ENCODE data around the gene WWOX. TPM values are rescaled to one million over a fixed set of nuclear protein-coding genes. Genes with fewer than 3 reads are reported as not detected.

WWOX gene
- total and polyA plus RNA-seq, 2 experiments from 2014 or later = 22.1 to 123 TPM

GRCh38 chr16:78177218-78177617 is 77.8 kb downstream of the WWOX start:
- Histone ChIP-seq H3K9me3 (ENCODE audit: low read depth) (no peaks in the 10 kb centered on the region), H3K36me3 (no peaks in the 10 kb centered on the region), H3K4me3 (no peak overlapping the region), H3K27me3 (no peaks in the 10 kb centered on the region), H3K4me1 (ENCODE audit: low read depth) (no peaks in the 10 kb centered on the region), H3K27ac (no peak overlapping the region)
- TF ChIP-seq, protein P1, sequence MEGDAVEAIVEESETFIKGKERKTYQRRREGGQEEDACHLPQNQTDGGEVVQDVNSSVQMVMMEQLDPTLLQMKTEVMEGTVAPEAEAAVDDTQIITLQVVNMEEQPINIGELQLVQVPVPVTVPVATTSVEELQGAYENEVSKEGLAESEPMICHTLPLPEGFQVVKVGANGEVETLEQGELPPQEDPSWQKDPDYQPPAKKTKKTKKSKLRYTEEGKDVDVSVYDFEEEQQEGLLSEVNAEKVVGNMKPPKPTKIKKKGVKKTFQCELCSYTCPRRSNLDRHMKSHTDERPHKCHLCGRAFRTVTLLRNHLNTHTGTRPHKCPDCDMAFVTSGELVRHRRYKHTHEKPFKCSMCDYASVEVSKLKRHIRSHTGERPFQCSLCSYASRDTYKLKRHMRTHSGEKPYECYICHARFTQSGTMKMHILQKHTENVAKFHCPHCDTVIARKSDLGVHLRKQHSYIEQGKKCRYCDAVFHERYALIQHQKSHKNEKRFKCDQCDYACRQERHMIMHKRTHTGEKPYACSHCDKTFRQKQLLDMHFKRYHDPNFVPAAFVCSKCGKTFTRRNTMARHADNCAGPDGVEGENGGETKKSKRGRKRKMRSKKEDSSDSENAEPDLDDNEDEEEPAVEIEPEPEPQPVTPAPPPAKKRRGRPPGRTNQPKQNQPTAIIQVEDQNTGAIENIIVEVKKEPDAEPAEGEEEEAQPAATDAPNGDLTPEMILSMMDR (IDR thresholded peaks at IDR 0.05; ENCODE audit: low read depth, low read length) = no peak
- no peak for DNase-seq (ENCODE audit: low read depth in 1 of 2, low spot score in 1 of 2)

DNA sequence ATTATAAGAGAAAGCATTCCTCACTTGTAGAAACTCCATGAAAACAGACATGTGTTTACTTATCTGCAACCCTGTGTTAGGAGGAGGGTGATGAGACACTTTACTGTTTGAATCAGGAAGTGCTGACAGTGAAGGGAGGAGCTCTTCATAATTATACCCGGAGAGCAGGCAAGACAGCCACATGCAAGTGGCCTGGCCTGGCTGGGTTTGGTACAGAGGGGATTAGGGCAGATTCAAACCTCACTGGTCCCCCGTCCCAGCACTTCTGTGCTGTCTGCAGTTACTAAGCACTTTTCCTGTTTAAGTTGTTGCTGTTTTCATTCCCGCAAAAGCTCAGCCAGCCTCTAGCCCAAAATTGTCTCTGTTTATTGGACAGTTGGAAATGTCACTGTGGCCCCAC is 78.5 kb downstream of the WWOX start:
- Histone ChIP-seq H3K4me3 (no peak overlapping the region), H3K27ac (no peak overlapping the region), H3K9me3 (ENCODE audit: low read depth) (no peaks in the 10 kb centered on the region), H3K27me3 (no peaks in the 10 kb centered on the region), H3K36me3 (no peaks in the 10 kb centered on the region), H3K4me1 (ENCODE audit: low read depth) (no peaks in the 10 kb centered on the region)
- DNase-seq (ENCODE audit: low read depth in 1 of 2, low spot score in 1 of 2) = no peak
- TF ChIP-seq, protein P1 (IDR thresholded peaks at IDR 0.05; ENCODE audit: low read depth, low read length) = no peak

DNA sequence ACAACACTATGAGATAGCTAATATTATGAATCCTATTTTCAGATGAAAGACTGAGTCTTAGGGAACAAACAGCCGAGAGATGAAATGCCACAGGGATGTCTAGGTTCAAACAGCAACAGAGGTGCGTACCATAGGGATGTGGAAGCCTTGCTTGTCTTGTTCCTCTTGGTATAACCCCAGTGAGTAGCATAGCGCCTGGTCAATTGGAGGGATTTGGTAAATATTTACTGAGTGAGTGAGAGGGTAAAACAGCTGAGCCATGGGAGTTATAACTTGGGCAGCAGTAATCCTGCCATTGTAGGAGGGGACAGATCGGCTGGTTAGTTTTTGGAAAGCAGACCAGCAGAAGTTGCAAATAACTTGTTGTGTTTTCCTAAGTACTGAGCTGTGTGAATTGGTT is 80.2 kb downstream of the WWOX start:
- H3K27ac ChIP-seq = no peak overlapping the region
- no peaks in the 10 kb centered on the region for H3K36me3 ChIP-seq
- no peaks in the 10 kb centered on the region for H3K4me1 ChIP-seq (ENCODE audit: low read depth)
- H3K4me3 ChIP-seq = no peak overlapping the region
- H3K9me3 ChIP-seq (ENCODE audit: low read depth) = no peaks in the 10 kb centered on the region
- TF ChIP-seq, protein P1 (IDR thresholded peaks at IDR 0.05; ENCODE audit: low read depth, low read length) = no peak
- DNase-seq (ENCODE audit: low read depth in 1 of 2, low spot score in 1 of 2) = no peak
- H3K27me3 ChIP-seq = no peaks in the 10 kb centered on the region

DNA sequence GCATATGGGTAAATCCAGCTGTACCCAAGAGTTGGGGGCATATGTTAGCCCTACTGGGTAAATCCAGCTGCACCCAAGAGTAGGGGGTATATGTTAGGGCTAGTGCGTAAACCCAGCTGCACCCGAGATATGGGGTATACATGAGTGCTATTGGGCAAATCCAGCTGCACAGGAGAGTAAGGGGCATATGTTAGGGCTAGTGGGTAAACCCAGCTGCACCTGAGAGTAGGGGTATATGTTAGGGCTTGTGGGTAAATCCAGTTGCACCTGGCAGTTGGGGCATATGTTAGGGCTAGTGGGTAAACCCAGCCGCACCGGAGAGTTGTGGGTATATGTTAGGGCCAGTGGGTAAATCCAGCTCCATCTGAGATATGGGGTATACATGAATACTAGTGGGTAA is 80.9 kb downstream of the WWOX start:
- Histone ChIP-seq H3K27ac (no peak overlapping the region), H3K9me3 (ENCODE audit: low read depth) (no peaks in the 10 kb centered on the region), H3K36me3 (no peaks in the 10 kb centered on the region), H3K27me3 (no peaks in the 10 kb centered on the region), H3K4me3 (no peak overlapping the region), H3K4me1 (ENCODE audit: low read depth) (no peaks in the 10 kb centered on the region)
- TF ChIP-seq, protein P1 (IDR thresholded peaks at IDR 0.05; ENCODE audit: low read depth, low read length) = no peak
- no peak for DNase-seq (ENCODE audit: low read depth in 1 of 2, low spot score in 1 of 2)

DNA sequence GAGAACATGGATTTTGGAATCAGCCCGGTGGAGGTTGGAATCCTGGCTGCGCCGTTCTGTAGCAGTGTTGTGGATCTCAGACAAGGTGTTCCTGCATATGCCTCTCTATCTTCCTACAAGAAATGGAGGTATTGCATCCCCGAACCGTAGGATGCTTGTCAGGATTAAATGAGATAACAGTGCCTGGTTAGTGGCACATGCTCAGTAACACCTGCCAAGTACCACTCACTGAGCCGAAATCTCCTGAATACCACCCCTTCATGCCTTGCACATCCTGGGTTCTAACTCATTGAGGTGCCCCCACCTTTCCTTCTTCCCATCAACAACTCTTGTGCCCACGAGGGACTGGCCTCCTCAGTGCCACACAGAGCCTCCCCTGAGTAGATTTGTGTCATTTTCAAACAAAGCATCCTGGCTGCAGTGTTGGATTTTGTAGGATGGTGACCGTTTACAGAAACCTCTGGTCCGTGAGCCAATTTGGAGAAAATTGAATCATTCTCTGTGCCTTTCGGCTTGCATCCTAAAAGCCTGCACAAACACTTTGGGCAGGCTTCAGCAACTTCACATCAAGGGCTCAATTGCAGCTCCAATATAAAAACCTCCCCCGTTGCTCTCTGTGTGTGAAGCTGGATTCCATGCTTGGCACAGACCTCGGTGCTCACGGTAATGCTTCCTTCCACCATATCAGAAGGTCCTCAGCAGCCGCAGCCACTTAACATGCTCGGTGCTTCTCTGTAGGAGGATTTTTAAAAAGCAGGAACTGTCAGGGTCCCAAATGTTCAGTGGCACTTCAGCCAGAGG is 84.2 kb downstream of the WWOX start:
- H3K36me3 ChIP-seq = no peaks in the 10 kb centered on the region
- no peaks in the 10 kb centered on the region for H3K9me3 ChIP-seq (ENCODE audit: low read depth)
- H3K27me3 ChIP-seq = no peaks in the 10 kb centered on the region
- TF ChIP-seq, protein P1 (IDR thresholded peaks at IDR 0.05; ENCODE audit: low read depth, low read length) = no peak
- H3K27ac ChIP-seq = no peak overlapping the region
- no peak for DNase-seq (ENCODE audit: low read depth in 1 of 2, low spot score in 1 of 2)
- H3K4me1 ChIP-seq (ENCODE audit: low read depth) = no peaks in the 10 kb centered on the region
- no peak overlapping the region for H3K4me3 ChIP-seq
